GM21447 (cell line): ENCODE data around the gene EHBP1.

Experiments used
- ATAC-seq: cut with Tn5 transposase; IDR thresholded peaks from one replicate; pipeline ENCODE4 v1.9.1; 2021; ENCODE audit not compliant: unreplicated experiment

The EHBP1 gene

DNA sequence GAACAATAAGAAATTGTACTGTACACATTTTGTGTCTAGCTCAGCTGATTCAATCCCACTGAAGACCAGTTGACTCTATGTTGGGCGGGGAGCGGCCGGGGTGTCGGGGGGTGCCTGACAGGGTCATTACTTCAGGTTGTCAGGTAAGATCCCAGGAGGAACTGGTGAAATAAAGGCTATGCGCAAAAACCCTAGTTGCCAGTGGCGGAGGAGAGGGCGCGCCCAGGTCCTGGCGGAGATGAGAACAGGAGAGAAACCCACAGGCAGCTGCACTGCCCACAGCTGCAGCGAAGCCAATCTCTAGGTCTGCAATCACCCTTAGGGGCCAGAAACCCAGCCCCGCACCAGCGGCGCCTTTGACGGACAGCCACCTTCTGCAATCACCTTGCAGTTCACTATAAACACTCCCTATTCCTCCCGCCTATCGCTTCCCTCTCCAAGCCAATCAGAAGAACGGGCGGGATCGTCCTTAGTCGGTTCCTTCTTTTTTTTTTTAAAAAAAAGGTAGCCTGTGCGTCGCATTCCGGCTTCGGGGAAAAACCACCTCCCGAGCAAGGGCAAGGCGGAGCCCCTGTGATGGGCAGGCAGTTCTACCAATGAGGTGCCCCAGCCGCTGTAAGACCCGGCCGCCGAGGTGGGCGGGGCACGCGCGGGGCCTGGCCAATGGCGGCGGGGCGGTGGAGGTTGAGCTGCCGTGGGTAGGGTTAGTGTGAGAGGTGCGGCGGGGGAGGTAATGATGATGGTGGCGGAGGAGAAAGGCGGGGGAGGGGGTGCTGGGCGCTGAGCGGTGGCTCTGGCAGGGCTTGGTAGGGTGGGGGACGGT lies at the start of gene EHBP1:
Gene EHBP1, plus strand, starts transcription at position 707 of the 823 bp plus-strand sequence. CDS start 1,479 bp downstream, outside the sequence.
- ATAC-seq, result peak; percentile 94

DNA sequence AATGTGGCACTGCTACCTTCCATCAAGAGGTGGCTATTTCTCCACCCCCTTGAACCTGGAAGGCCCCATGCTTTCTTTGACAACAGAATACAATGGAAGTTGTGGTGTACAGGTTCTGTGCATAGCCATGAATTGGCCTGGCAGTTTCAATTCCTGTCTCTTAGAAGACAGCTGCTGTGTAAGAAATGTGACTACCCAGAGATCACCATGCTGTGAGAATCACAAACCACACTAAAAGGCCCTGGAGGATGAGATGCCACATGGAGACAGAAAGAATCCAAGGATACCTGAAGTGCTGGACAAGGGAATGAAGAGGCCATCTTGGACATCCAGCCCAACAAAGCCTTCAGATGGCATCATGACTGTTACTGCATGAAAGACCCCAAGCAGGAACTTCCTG lies 47.7 kb upstream of the EHBP1 start:
- ATAC-seq, result no peak

DNA sequence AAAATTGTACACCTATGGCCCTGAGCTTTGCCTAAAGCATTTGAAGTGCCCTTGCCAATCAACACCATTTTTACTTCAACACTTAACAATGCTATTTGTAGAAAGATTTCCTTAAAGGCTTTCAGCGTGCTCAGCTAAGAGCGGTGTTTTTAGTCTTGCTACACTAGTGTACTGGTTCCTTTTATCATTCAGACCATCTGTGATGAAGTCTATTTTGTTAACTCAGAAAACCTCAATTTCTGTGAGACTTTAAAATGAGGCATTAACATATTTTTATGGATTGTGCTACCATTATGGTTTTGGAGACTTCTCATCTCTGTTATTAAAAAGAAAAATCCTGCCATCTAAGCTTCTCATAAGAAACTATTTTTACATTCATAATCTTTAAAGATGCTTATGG lies 46.6 kb upstream of the EHBP1 start:
- no peak for ATAC-seq

DNA sequence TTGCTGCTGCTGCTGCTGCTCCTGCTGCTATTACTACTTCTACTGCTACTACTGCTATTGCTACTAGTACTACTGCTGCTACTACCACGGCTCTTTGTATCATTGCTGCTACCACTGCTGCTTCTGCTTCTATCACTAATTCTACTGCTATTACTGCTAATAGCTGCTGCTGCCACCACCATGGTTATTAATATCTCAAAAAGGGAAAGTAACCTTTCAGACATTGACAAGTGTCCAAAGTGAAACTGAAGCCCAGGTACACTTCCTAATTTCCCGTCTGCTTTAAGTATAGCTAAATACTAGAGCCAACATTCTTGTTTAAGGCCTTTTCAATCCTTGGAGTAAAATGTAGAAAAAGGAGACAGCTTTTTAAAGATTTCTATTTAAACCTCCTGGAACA lies 45.4 kb upstream of the EHBP1 start:
- peak; percentile 85 for ATAC-seq

DNA sequence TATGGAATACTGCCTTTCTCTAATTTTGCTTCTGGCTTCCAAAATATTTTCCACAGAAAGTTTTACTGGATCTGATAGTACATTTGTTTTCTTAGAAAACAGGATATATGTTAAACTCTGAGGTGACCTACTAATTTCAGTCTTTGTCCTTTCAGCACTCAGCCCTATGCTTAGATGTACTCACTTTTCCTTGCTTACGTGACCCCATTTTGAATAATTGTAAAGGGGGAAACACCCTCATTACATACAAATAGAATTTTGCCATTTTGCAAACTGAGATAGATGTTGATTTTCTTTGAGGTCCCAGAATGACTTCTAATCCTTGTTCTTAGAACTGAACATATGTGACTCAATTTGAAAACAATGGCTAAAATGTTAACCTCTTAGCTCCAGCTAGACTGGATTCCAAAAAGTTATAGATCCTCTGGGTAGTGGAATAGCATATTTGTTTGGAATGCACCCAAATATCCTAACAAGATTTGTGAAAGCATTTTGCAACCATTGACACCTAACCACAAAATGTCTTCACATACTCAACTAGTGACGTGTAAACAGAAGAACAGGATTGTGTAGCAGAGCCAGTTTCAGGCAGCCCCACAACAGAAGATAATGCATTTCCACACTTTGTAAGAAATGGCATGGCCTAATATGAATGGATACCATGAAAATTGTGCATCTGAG lies 44.8 kb upstream of the EHBP1 start:
- no peak for ATAC-seq

DNA sequence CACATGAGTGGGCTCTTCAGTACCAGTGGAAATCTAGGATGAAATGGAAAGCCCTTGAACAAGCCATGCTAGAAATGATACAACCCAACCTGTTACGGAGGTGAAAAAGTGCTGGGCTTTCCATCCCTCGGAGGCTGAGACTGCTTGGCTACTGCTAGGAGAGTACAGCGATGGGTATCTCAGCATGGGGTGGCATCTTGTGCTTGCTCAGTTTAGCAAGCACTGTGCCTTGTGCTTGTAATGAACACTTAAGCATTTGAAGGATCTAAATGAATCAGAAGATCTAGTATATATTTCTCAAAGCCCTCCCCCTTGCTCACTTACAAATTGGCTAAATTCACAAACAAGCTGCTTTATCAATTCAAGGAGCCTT lies 44.3 kb upstream of the EHBP1 start:
- ATAC-seq, result no peak

DNA sequence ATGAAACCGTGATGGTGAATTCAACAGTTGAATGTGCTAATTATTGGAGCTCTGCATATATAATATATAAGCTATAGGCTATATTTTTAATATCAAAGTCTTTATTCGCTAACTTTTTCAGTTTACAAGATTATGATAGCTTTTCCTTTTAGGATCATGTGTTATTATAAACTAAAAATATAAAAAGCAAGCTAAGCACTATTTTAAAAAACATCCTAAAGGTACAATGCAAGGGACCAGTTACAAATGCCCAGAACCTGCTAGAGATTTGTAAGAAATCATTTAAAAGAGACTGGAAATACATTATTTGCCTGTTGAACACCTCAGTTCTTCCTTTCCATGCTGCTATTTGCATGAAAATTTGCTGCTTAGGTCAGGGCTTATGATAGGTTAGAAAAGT lies 43.4 kb upstream of the EHBP1 start:
- ATAC-seq, result no peak

DNA sequence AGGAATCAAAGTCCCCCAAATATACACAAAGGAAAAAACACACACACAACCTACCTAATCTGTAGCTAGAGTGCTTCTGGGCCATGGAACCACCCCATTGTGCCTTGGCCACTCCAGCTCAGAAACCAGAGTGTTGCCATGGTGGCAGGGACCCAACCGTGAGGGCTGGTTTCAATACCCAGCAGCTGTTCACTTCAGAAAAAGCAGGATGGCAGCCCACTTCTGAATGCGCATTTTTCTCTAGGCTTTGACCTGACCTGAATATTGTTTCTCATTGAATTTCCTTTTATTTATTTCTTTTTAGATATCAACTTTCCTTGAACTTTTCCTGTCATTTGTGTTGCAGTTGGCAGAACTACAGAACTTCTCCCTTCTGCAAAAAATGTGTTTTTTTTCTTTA lies 43.0 kb upstream of the EHBP1 start:
- ATAC-seq, result no peak

DNA sequence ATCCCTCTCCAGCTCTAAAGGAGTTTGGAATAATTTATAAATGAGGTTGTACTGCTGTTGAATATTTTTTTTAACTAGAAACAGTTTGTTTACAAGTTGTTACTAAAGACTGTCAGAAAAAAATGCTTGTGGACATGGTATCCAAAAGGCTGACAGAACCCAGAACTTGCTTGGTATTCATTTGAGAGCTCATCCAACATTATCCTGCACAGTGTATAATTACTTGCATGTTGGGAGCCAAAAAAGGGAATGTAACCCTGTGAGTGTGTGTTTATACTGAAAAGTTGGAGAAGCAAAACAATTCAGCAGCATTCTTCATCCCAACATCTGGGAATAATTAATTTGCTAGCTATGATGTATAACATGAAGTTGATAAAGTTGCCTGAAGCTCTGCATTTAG lies 42.1 kb upstream of the EHBP1 start:
- no peak for ATAC-seq

DNA sequence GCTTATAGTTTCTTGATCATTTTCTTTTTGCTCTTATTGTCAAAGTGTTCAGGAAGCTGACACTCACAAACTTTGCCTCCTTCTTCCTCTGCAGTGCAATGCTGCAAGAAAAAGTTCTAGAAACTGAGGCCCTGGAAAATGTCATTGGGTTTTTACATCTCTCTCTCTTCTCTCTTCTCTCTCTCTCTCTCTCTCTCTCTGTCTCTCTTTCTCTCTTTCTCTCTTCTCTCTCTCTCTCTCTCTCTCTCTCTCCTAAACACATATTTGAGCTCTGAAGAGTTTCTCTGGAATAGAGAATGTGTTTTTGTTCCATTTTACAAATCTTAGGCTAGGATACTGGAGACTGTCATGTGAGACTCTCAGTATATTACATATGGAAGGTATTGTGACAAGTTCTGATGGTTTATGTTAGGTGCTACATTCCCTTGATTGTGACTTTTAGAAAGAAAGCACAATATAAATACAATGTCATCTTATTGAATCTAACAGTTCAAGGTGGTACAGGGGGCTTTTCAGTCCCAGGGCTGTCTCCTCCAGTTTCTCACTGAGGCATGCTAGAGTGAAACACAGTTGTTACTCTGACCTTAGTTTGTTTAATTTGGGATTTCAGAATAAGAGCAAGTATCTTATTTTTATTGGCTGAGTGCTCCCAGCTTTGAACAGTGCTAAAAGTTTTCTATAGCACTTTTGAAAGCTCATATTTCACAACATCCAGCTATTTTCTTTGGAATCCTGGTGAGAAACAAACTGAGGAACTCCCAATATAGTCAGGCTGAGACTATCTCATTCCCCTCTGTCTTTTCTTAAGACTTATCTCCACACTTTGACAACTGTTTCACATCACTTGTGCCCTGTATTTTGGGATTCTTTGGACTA lies 41.4 kb upstream of the EHBP1 start:
- ATAC-seq, result no peak

DNA sequence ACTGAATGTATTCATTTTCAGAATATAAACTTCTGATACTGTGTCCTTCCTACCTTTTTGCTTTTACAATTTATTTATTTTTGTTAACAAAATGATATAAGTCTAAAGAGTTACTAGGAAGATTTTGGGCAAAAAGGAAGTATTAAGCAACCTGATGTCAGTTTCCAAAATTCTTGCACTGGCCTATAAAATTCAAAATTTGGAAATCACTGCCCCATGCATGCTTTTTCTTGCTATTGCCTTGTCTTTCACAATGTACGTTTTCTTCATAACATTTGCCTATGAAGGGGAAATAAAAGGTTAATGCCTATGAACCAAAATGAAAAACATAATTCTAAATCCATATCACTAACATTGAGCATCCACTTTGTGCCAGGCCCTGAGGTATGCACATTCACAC lies 40.1 kb upstream of the EHBP1 start:
- ATAC-seq, result no peak

DNA sequence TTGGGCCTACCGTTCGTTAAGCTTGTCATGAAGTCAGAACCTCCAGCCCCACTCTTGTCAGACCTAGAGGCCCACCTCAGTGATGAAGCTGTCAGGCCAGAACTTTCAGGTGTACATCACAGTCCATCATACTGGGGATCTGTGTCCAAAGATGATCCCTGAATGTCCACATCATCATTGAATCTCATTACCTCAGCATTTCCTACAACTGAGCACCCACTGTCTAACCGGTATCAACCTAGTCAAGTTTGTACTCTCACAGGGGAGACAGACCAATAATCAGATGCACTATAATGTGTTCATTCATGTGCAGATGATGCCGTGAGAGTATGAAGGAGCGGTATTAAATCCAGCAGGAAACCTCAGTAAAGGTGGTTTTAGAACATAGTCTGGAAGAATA lies 36.3 kb upstream of the EHBP1 start:
- no peak for ATAC-seq

DNA sequence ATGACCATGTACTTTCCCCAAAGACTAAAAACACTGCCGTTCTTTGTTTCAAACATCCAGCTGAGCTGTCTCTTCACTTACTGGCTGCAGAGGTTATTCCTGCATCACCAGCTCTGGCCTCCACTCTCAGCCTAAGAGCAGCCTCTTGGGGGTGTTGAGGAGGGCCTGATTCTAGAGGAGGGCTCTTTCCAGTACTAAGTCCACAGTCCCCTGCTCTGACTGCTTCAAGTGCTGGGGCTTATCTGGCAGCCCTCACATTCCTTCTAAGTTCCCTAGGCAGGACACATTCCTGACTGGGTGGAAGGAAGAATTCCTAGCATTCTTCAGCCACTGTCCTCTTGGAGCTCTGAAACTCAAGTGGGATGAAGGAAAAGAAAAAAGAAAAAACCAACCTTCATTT lies 32.9 kb upstream of the EHBP1 start:
- ATAC-seq, result no peak

DNA sequence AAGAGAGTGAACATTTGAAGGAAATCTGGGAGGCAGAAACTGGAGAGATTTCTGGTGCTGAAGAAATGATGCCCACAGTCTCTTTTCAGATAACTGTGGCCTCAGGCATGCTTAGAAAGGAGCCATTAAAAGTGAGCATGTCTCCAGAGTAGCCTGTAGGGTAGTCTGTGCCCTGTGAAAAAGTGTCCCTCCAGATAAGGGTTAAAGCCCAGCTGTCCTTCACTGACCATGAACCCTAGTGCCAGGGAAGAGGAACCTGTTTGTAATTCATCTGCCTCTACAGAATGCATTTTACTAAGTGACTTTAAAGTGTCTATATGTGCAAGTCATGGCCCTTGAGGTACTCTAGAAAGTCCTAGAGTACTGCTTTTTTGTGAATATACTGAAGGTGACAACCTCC lies 30.5 kb upstream of the EHBP1 start:
- ATAC-seq, result no peak

DNA sequence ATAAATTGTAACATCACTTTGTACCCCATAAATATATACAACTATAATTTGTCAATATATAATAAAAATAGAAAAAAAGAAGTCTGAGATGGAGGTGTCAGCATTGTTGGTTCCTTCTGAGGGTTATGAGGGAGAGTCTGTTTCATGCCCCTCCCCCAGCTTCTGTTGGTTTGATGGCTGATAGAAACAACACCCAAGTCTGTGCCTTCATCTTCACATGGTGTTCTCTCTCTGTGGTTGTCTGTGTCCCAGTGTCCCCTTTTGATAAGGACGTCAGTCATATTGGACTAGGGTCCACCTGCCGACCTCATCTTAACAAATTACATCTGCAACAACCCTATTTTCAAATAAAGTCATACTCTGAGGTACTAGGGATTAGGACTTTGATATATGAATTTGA lies 20.3 kb upstream of the EHBP1 start:
- ATAC-seq, result no peak

DNA sequence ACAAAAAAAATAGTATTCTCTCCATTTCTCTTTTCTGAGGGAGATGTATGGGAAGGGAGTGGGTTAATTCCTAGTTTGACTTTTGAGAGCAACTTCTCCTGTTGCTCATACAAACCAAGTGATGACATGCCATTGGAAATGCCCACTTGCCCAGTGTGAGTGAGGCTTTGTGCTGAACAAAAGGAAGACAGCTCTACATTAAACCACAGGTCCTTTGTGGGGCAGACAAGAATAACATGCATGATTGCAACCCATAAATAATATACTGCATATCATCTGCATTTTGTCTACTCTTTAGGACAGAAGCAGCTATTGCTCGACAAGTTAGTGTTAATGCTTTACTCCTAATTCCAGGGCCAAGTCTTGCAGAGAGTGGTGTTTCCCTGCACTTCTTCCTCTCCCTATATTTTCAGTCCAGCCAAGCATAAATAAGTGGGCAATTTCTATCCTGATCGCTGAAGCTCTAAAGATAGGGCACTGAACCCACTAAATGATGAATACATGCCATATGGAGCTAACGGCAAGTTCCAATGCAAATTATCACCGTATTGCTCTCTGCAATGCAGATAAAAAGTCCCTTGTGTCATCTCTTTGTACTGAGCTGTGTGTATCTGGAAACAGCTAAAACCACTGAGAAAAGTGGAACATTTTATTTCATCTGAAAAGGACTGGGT lies 19.4 kb upstream of the EHBP1 start:
- ATAC-seq, result no peak

DNA sequence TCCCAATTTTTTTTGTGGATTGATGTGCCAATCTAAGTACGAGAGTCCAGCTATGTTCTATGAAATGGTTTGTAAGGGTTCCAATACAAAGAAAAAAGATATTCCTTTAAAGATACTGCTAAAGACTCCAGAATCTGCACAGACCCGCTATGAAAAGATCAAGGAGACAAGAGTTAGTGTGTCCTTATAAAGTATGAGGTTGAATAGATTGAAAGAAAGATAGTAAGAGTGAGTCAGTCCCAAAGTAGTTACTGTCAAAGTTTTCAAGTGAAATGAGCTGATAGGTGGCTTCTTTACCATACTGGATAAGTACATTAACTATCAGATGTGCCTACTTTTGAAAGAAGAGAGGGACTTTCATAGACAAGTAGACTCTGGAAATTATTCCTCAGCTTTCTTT lies 17.9 kb upstream of the EHBP1 start:
- ATAC-seq, result no peak

DNA sequence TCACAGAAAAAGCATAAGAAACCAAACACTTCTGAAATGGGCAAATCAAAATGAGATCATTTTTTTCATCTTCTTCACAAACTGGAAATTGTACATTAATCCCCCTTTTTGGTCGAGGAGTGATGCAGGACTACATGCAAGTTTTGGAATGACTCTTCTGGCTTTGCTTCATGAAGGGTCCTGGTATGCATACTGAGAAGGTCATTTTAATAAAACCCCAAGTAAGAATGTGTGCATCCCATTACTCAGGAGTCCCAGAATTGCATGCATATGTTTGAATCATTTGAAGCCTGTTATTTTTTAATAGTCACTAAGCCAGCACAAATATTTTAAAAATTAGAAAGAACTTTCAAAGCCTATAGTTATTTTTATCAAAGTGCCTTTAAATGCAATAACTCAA lies 16.7 kb upstream of the EHBP1 start:
- ATAC-seq, result no peak

DNA sequence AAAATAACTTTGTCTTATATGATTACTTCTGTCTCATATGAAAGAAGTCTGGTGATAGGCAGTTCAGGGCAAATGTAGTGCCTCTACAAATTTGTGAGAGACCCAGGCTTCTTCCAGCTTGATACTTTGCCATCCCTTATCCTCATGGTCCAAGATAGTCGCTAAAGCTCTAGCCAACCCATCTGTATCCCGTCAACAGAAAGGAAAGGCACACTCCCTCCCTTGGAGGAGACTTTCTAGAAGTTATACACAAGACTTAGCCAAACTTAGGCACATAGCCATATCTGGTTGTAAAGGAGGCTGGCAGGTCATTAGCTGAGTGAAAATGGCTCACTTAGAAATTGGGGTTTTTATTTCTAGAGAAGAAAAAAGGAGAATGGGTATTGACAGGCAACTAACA lies 14.3 kb upstream of the EHBP1 start:
- no peak for ATAC-seq

DNA sequence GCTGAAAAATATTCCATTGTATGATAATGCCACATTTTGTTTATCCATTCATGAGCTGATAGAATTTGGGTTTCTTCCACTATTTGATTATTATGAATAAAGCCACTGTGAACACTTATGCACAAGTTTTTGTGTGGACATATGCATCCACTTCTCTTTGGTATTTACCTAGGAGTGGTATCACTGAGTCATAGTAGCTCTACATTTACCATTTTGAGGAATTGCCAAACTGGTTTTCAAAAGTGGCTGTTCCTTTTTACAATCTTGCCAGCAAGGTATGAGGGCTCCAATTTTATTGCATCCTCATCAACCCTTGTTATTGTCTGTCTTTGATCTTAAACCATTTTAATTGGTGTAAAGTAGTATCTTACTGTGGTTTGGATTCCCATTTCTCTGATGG lies 13.3 kb upstream of the EHBP1 start:
- no peak for ATAC-seq

DNA sequence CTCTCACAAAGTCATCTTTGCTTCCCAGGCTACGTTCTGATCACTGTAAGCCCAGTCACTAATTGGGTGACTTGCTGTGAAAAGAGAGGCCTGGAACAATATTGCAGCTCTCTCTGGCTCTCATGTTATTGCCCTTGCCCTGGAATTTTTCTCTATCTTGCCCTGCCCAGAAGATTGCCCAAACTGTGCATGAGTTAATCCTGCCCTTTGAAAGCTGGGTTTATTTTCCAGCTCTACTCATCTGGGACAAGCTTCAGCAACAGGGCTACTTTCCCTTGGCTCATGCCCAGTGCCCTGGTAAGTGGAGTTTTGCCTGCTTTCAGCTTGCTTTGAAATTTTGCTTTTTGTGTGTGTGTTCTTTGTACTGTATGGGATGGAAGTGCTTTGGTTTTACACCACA lies 6.9 kb upstream of the EHBP1 start:
- ATAC-seq, result no peak
